PC-9 (cell line): ENCODE data around the gene MYMK. TPM values are rescaled to one million over a fixed set of nuclear protein-coding genes. Genes with fewer than 3 reads are reported as not detected.

Experiments used
- BruUV-seq: library from RNA; stranded (reverse); fragments of 400-500 nt; replicated peaks from 2 replicates; lab custom pipeline; 2021; lab: Mats Ljungman, UMichigan
- CTCF ChIA-PET: fragments of 300-600 bp; sonication (Branson Sonifier 250); formaldehyde crosslinking; loops from one replicate; lab custom pipeline; 2022; ENCODE audit warnings: antibody characterized with exemption; lab: Charles Lee
- POLR2A ChIA-PET: fragments of 300-600 bp; sonication (Branson Sonifier 250); formaldehyde crosslinking; loops from one replicate; lab custom pipeline; 2022; ENCODE audit warnings: antibody characterized with exemption; ENCODE audit not compliant: unreplicated experiment; lab: Charles Lee
- DNase-seq, 2 experiments: peaks; one replicate each; pipeline versions ENCODE4 v3.0.0 to v3.0.0-alpha.2; 2015 to 2022; ENCODE audit warnings: mixed read lengths in 1 of 2
- H2AFZ ChIP-seq: fragments of 200-600 bp; sonication (generic); 2 replicates; pipeline ENCODE4 v1.8.1; 2017; ENCODE audit warnings: antibody characterized with exemption
- H3F3A ChIP-seq: fragments of 200-600 bp; sonication (generic); 2 replicates; pipeline ENCODE4 v1.8.1; 2017; ENCODE audit warnings: antibody characterized with exemption, mild to moderate bottlenecking, low read depth; ENCODE audit not compliant: insufficient read depth
- H3K27ac ChIP-seq: fragments of 200-600 bp; sonication (generic); 2 replicates; pipeline ENCODE4 v1.6.1; 2016; ENCODE audit warnings: mixed run types
- H3K27me3 ChIP-seq: fragments of 200-600 bp; sonication (generic); 2 replicates; pipeline ENCODE4 v1.6.1; 2016; ENCODE audit warnings: low read depth, mixed run types; ENCODE audit not compliant: insufficient read depth
- H3K36me3 ChIP-seq: fragments of 200-600 bp; sonication (generic); 2 replicates; pipeline ENCODE4 v1.6.1; 2016; ENCODE audit warnings: low read depth, mixed run types
- H3K4me1 ChIP-seq: fragments of 200-600 bp; sonication (generic); replicated peaks from 2 replicates; pipeline ENCODE4 v1.6.1; 2016; ENCODE audit warnings: mixed run types; ENCODE audit not compliant: insufficient read depth
- H3K4me2 ChIP-seq: fragments of 200-600 bp; sonication (generic); 2 replicates; pipeline ENCODE4 v1.6.1; 2017; ENCODE audit warnings: mixed run types
- H3K4me3 ChIP-seq: fragments of 200-600 bp; sonication (generic); 2 replicates; pipeline ENCODE4 v1.6.1; 2016; ENCODE audit warnings: mixed run types
- H3K79me2 ChIP-seq: fragments of 200-600 bp; sonication (generic); 2 replicates; pipeline ENCODE4 v1.6.1; 2017; ENCODE audit warnings: low read depth, mixed run types
- H3K9me2 ChIP-seq: fragments of 200-600 bp; sonication (generic); 2 replicates; pipeline ENCODE4 v1.8.1; 2017; ENCODE audit warnings: mild to moderate bottlenecking; ENCODE audit not compliant: insufficient read depth
- H3K9me3 ChIP-seq: fragments of 200-600 bp; sonication (generic); 2 replicates; pipeline ENCODE4 v1.8.1; 2016; ENCODE audit warnings: low read depth; ENCODE audit not compliant: insufficient read depth
- H4K20me1 ChIP-seq: fragments of 200-600 bp; sonication (generic); 2 replicates; pipeline ENCODE4 v1.8.1; 2017; ENCODE audit not compliant: insufficient read depth
- CTCF ChIP-seq: fragments of 200-600 bp; sonication (generic); conservative IDR thresholded peaks from 2 replicates; pipeline ENCODE4 v1.6.1; 2017; ENCODE audit warnings: mixed run types, antibody characterized with exemption, mild to moderate bottlenecking, moderate library complexity
- EZH2 ChIP-seq: fragments of 200-600 bp; sonication (generic); IDR thresholded peaks from 2 replicates; pipeline ENCODE4 v1.8.0; 2017; ENCODE audit warnings: antibody characterized with exemption, low read depth
- intact Hi-C: fragments of 100-400 bp; cut with micrococcal nuclease; formaldehyde crosslinking; loops from one replicate; pipeline ENCODE4 v1.10.0; 2022; ENCODE audit not compliant: unreplicated experiment
- total RNA-seq: library from RNA; stranded (reverse); gene quantifications from 2 replicates; pipeline ENCODE4 v1.2.3, GENCODE V29; 2021

Gene MYMK
- total RNA-seq, 1 experiment from 2014 or later: not detected

- Histone ChIP-seq H3F3A (peaks cover 4% of the 10 kb centered on the region; the same call in 1 of the 2 replicates), H3K27me3 (peaks cover 67% of the 10 kb centered on the region), H3K4me2 (no peak overlapping the region), H3K9me2 (no peaks in the 10 kb centered on the region), H3K36me3 (no peaks in the 10 kb centered on the region), H3K79me2 (no peaks in the 10 kb centered on the region), H3K4me1 (peaks cover 7% of the 10 kb centered on the region; the same call in 1 of the 2 replicates), H3K27ac (no peak overlapping the region), H3K4me3 (no peak overlapping the region), H3K9me3 (peaks cover 9% of the 10 kb centered on the region), H2AFZ (no peak overlapping the region), H4K20me1 (no peaks in the 10 kb centered on the region)
- DNase-seq: no peak
- intact Hi-C loops: loop anchor here (10.0 kb wide), 1 partner anchor 233 kb away; the partner anchor contains the start of gene SARDH
- no TSS peak for BruUV-seq
- TF ChIP-seq CTCF: no peak
- no peak for TF ChIP-seq EZH2
- CTCF ChIA-PET: no interaction called here
- POLR2A ChIA-PET: interaction anchor here (0.7 kb wide), 1 partner anchor 96 kb away, joined by 4 read pairs; no protein-coding TSS in a partner anchor
Observed at GRCh38 chr9:133502112-133502511, 22.6 kb downstream of the MYMK start.

GRCh38 chr9:133499892-133500270, 24.9 kb downstream of the MYMK start:
- H3K4me2 ChIP-seq: no peak overlapping the region

GRCh38 chr9:133499132-133499891, 25.4 kb downstream of the MYMK start:
- no peak for DNase-seq
- H3K9me2 ChIP-seq: no peaks in the 10 kb centered on the region
- H4K20me1 ChIP-seq: no peaks in the 10 kb centered on the region
- no peak overlapping the region for H3K27ac ChIP-seq
- POLR2A ChIA-PET: interaction anchor here (0.6 kb wide), 2 partner anchors 27 to 40 kb away, joined by 3 to 7 read pairs; no protein-coding TSS in a partner anchor
- no peaks in the 10 kb centered on the region for H3K36me3 ChIP-seq
- no peaks in the 10 kb centered on the region for H3K79me2 ChIP-seq
- H3K4me2 ChIP-seq: no peak overlapping the region
- H3K4me1 ChIP-seq: no peaks in the 10 kb centered on the region
- TF ChIP-seq CTCF (no peak), EZH2 (no peak)
- peaks cover 8% of the 10 kb centered on the region for H3F3A ChIP-seq
- no TSS peak for BruUV-seq
- intact Hi-C loops: no loop called here
- H3K9me3 ChIP-seq: peaks cover 9% of the 10 kb centered on the region
- H3K4me3 ChIP-seq: no peak overlapping the region
- CTCF ChIA-PET: no interaction called here
- peaks cover 90% of the 10 kb centered on the region for H3K27me3 ChIP-seq
- no peak overlapping the region for H2AFZ ChIP-seq

More at GRCh38 chr9:133499892-133500270, 24.9 kb downstream of the MYMK start:
- no TSS peak for BruUV-seq
- CTCF ChIA-PET: no interaction called here
- Histone ChIP-seq H3K4me1 (no peaks in the 10 kb centered on the region), H2AFZ (no peak overlapping the region), H3K27me3 (peaks cover 86% of the 10 kb centered on the region), H3K9me3 (peaks cover 9% of the 10 kb centered on the region), H3F3A (peaks cover 8% of the 10 kb centered on the region), H3K79me2 (no peaks in the 10 kb centered on the region), H4K20me1 (no peaks in the 10 kb centered on the region), H3K36me3 (no peaks in the 10 kb centered on the region), H3K9me2 (no peaks in the 10 kb centered on the region), H3K4me3 (no peak overlapping the region), H3K27ac (no peak overlapping the region)
- POLR2A ChIA-PET: no interaction called here
- intact Hi-C loops: loop anchor here (10.0 kb wide), 1 partner anchor 235 kb away; the partner anchor contains the start of gene SARDH
- no peak for TF ChIP-seq CTCF
- TF ChIP-seq EZH2: no peak
- no peak for DNase-seq
